Endothelial cell of umbilical vein (primary cell): ENCODE measurements around the gene TIRAP.

Source experiments
- CTCF ChIP-seq, 2 donors: IDR thresholded peaks; 1 replicate in 1 of 2; 2 replicates in 1 of 2; pipeline ENCODE4 v1.5.1; 2011; ENCODE audit warnings: low read length in 2 of 2, mild to moderate bottlenecking in 2 of 2, moderate library complexity in 2 of 2, control low read depth in 1 of 2, inconsistent platforms in 1 of 2, low read depth in 1 of 2; ENCODE audit not compliant: insufficient read depth in 1 of 2; ENCODE audit errors: extremely low read depth in 1 of 2
- EZH2 ChIP-seq: IDR thresholded peaks from 2 replicates; pipeline ENCODE4 v1.6.1; 2012; ENCODE audit warnings: borderline replicate concordance, low read depth, mild to moderate bottlenecking, moderate library complexity, low read length, inconsistent platforms; ENCODE audit not compliant: severe bottlenecking
- FOS ChIP-seq: IDR thresholded peaks from 2 replicates; pipeline ENCODE4 v1.6.1; 2011; ENCODE audit warnings: mild to moderate bottlenecking, low read length, moderate library complexity, borderline replicate concordance; ENCODE audit not compliant: insufficient read depth
- MYC ChIP-seq: IDR thresholded peaks from one replicate; pipeline ENCODE4 v1.6.1; 2011; ENCODE audit warnings: mild to moderate bottlenecking, low read depth, low read length
- POLR2A ChIP-seq: IDR thresholded peaks from 2 replicates; pipeline ENCODE4 v1.6.1; 2012; ENCODE audit warnings: low read depth, mild to moderate bottlenecking, control low read depth, low read length
- POLR2AphosphoS5 ChIP-seq: IDR thresholded peaks from 2 replicates; pipeline ENCODE4 v1.6.1; 2012; ENCODE audit warnings: low read depth, mild to moderate bottlenecking, control low read depth, low read length, moderate library complexity; ENCODE audit not compliant: insufficient read depth

- no peak for TF ChIP-seq CTCF (IDR thresholded peaks at IDR 0.05; ENCODE audit: extremely low read depth in 1 of 2, insufficient read depth in 1 of 2, low read depth in 1 of 2, low read length in 2 of 2)
- no peak for TF ChIP-seq POLR2A
- TF ChIP-seq MYC, result no peak
- no peak for TF ChIP-seq FOS
- TF ChIP-seq POLR2AphosphoS5, result no peak
- TF ChIP-seq EZH2, result no peak
Measured at GRCh38 chr11:126339863-126340434, 57.1 kb downstream of the TIRAP start.
